GM19240 (cell line): Measurements from ENCODE around the gene DAAM2.

Experiments used
- DNase-seq: peaks from one replicate; pipeline ENCODE4 v3.0.0; 2011; ENCODE audit warnings: low spot score; ENCODE audit not compliant: insufficient read length

DAAM2 gene

DNA sequence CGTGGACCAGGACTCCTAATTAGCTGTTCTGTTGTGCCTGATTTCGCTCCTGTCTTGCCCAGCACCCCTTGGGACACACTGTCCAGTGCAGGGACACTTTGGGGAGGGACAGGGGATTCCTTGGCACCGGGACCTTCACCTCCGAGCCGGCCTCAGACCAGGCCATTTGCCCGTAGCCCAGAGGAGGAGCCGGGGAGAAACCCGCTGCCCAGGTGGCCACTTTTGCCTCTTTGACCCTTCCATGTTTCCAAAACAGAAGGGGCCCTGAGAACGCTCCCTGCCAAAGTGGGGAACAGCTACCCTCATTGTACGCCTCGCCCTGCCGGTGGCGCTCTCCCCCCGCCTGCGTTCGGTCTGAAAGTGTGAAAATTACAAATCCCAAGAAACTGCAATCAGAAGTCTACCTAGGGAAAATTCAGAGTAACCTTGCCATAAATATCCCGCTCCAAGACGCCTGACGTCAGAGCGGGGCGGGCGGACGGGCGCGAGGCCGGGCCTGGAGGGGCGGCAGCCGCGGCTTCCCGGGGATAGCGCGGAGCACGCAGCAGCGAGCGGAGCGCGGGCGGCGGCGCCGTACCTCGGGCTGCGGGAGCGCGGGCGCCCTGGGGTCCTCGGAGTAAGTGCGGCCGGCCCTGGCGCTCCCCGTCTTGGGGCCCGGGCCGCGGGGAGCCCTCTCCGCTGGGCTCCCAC lies at the start of gene DAAM2:
Gene DAAM2, plus strand, starts transcription at position 527 of the 690 bp plus-strand sequence. CDS start 63,927 bp downstream, outside the sequence.
- no peak for DNase-seq

DNA sequence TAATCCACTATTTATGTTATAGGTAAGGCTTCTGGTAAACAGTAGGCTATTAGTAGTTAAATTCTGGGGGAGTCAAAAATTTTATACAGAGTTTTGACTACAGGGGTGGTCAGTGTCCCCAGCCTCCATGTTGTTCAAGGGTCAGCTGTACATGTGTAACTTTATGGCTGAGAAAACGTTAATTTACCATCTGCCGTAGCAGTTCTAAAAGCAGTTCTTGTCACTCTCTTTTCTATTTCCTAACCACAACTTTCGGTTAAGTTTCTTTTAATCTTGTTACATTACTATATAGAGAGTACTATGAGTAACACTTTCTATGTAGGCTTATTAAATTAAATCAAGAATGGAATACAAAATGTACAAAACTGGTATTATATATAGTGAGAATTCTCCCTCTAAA lies 45.4 kb upstream of the DAAM2 start:
- DNase-seq: no peak

DNA sequence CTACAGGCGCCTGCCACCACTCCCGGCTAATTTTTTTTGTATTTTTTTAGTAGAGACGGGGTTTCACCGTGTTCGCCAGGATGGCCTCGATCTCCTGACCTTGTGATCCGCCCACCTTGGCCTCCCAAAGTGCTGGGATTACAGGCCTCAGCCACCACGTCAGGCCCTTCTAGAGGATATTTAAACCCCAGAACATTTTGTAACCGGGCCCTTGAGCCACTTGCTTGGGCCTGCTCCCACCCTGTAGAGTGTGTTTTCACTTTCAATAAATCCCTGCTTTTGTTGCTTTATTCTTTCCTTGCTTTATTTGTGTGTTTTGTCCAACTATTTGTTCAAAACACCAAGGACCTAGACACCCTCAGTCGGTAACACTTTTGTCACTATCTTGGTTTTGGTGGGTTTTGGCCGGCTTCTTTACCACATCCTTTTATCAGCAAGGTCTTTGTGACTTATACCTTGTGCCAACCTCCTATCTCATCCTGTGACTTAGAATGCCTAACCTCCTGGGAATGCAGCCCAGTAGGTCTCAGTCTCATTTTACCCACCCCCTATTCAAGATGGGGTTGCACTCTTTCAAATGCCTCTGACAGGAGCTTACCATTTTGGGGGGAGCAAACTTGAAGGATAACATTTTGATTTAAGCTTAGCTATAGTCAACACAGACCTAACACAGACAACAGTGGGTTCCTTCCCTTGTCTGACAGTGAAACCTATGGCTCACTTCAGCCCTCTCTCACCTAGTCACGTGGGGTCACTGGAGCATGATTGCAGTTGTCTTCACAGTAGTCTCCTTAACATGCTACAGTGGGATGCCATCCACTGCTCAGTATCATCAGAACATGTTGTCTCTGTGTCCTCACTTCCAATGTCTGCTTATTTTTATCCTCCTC lies 39.1 kb upstream of the DAAM2 start:
- no peak for DNase-seq

DNA sequence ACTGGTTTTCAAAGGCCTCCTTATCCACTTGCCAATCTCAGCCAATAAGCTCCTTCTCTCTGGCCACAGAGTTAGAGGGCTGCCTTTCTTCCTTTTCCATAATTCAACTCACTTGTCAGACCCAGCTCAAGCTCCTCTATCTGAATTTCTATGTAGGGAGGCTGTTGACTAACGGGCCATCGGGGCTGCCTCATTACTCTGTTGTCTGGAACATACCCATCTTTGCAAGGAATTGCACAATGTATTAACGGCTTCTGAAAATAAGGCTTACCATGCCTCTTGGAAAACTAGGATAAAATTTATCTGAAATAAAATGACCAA lies 38.5 kb upstream of the DAAM2 start:
- no peak for DNase-seq

DNA sequence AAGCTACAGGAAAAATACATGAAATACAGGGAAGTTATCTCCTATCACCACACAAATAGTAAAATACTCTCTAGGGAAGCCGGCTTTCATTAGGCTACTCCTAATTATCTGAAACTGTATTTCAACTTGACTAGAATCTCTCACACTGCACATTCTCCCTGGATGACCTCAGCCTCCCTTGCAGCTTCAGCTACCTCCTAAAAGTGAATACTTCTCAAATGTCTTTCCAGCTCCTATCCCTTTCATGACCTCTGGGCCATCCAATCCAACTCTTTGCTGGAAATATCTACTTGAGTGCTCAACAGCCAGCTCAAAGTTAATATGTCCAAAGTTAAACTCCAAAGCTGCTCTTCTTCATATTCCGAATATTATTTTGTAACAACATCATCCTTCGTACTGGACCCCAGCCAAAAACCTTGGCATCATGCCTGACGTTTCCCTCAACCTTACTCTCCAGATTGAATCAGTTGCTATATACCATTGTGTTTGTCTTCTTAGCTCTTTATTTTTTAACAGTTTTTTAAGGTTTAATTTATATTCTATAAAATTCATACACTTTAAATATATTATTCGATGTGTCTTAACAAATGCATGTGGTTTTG lies 37.6 kb upstream of the DAAM2 start:
- DNase-seq: no peak

DNA sequence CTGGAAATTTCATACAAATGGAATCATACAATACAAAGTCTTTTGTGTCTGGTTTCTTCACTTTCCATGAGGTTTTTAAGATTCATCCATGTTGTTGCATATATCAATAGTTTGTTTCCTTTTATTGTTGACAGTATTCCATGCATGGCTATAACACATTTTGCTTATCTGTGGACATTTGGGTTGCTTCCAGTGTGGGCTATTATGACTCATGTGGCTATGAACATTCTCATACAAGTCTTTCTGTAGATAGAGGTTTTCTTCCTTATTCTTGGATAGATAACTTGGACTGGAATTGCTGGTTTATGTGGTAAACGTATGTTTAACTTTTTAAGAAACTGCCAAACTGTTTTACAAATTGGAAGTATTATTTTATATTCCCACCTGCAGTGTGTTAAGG lies 36.9 kb upstream of the DAAM2 start:
- no peak for DNase-seq

DNA sequence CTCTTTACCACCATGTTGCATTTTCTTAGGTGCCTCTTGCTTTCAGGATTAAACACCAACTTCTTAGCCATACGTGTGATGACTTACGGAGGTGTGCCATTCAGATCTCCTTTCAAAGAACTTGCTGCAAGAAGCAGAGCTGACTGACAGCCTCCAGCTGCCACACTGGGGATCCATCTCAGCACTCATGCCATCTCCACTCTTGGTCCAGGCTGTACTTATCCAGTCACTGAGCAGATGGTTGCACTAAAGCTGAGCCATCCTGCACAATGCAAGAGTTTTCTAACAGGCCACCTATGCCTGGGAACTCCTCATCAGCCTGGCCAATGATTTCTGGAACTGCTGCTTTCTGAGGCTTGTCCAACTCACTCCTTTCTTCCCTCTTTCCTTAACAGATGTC lies 35.6 kb upstream of the DAAM2 start:
- no peak for DNase-seq

DNA sequence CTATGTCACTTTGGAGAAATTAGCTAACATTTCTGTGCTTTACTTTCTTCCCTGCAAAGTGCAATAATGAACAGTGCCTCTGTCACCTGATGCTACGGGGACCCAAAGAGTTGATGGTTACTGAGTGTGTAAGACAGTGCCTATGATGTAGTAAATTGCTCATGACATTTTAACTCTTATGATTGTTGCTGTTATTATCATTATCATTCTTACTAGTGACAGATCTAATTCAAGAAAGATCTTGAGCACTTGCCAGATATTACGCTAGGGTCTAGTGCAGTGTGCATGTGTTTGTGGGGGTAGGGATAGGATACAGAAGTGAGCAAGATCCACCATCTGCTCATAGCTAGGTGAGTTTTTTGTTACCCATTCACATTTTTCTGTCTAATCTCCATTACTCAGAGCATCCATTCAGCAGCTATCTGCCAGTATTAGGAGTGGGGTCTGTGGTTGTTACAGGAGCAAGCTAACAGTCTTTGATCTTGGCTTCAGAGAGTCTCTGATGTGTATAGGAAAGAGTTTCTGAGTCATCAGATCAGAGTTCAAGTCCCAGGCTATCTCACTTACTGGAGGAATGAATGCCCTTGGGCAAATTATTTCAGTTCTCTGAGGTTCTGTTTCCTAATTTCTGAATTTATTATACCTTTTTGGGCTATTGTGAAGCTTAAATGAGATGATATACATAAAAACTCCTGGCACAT lies 33.1 kb upstream of the DAAM2 start:
- no peak for DNase-seq

DNA sequence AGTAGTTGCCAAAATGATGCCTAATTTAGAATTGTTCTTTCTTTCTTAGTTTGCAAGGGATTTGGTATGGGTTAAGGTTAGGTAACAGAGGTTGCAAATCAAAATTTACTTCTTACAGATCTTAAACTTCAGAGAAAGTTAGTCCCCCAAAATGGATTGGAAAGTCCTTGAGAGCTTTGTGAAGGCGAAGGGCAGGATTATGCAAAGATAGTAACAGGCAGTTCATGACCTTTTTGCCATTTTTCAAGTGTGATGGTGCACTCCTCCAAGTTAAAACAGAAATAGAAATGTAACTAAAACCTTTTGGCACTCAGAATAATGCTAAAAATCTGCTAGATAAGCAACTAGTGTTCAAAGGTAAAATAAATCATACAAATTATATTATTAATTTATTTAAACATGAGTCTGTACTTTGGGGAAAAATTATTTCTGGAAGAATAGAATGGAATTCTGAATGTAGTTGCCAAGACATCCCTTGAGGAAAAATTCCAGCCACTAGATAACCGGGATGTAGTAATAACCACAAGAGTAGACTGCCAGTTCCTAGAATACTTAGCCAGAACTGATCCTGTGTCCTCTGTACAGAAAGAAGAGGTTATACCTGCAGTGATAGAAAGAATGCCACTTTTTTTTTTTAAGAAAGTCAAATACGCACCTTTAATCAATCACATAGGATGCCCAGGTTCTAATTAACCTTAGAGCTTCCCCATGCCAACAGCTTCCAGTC lies 31.8 kb upstream of the DAAM2 start:
- DNase-seq: no peak

DNA sequence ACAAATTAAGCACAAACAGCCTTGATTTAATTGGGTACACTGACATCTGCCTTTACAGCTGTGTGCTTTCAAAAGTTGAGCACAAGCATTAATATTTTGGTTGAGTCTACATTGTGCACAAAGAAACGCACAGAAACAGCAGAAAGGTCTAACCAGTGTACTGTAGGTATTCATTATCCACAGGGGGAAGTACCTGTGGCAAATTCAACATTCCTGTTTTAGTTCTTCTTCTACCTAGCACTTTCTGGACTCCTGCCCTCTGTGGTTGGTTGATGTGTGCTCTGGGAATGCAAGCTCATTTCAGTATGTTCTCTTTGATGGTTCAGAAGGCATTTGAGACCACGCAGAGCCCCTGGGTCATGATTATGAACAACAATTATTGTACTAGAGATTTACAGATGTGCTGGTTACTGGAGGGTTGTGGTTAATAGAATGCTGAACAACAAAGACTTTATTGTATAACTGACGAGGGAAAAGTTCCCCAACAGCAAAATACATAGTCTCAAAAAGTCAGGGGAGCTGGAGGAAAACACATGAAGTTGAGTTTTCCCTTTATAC lies 26.6 kb upstream of the DAAM2 start:
- no peak for DNase-seq

DNA sequence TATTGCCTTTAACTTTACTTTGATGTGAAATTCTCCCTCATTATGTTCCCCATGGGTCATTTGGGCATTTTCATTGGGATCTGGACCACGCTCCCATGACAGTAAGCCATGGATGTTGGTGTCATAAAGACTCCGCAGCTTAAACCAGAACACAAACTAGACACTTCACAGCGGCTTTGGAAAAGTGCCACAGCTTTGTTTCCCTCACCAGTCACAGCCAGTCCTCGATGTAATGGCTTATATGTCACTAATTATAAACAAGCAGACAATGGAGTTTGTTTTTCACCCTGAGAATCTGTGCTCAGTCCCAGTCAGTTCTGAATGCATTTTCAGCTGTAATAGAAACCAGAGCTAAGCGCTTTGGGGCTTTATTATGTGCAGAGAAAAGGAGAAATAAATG lies 23.2 kb upstream of the DAAM2 start:
- no peak for DNase-seq

DNA sequence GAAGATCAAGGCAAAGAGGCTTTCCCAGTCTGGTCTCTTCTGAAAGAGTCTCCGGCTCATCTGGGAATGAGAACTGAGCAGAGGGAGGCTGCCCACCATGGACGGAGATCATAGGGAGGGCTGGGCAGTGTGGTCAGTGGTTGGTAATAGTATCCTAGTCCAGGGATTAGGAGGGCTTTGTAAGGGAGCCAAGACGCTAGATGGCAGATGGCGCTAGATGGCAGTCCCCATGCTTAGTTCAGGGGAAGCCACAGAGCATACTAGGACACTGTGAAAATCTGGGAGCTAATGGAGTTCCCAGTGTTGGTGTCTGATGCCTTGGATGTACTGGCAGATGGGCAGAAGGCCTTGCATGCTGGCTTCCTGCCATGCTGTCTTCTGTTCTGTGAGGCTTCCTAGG lies 21.7 kb upstream of the DAAM2 start:
- DNase-seq: no peak

DNA sequence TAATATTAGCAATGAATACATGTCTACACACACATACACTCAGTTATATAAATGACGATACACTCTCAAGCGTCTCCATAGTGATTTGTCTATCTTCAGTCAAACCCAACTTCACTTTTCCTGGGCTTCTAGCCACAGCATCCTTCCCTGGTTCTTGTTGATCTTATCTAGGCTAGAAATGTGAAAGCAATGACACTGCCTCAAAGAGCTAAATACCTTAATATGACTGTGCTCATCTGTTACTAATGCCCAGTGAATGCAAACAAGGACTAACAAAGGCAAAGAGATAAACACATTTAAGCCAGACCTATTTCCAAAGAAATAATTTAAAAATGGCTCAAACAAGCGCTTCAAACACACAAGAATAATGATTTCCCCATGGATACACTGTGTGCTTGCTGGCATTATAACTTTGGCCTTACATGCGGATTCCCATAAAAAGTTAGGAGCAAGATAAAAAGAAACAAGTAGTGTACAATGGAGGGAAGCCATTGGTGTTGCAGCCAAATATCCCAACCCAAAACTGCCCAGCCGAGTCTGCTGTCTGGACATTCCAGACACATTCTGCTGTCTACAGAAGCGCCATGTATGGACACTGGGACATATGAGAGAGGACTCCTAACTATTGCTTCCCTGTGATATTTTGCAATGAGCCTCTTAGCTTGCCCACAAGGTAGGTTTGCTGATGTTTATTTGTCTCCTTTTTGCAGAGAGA lies 19.5 kb upstream of the DAAM2 start:
- no peak for DNase-seq

DNA sequence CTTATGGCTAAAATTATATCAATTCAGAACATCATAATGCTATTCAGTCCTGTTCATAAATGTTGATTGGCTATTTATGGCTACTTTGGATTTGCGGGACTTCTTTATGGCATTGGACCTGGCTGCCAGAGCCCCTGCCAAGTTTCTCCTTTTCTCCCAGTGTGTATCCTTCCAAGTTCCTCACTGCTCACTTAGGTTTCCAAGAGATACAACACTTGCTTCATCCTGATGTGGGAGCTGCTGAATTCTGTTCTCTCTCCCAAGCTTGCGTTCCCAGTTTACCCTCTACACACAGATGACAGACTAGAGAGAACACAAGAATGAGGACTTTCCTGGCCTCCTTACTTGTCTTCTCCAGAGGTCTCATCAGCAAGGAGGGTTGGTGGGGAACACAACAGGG lies 18.4 kb upstream of the DAAM2 start:
- DNase-seq: no peak

DNA sequence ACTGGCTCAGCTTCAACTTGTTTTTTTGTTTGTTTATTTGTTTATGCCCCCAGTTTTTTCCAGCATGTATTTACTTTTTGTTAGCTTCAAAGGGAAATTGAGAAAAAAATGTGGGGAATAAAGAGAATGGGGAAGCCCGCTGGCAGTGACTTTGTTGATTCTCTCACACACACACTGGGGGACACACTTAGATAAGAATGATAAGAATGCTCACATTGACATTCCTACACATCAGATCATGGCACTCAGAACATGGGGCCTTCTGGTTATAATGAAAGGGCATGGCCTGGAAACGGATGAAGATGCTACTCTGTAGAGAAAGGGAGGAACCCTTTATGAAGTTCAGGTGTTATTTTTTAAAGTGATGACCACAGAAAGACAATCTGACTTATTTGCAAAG lies 15.6 kb upstream of the DAAM2 start:
- DNase-seq: no peak

DNA sequence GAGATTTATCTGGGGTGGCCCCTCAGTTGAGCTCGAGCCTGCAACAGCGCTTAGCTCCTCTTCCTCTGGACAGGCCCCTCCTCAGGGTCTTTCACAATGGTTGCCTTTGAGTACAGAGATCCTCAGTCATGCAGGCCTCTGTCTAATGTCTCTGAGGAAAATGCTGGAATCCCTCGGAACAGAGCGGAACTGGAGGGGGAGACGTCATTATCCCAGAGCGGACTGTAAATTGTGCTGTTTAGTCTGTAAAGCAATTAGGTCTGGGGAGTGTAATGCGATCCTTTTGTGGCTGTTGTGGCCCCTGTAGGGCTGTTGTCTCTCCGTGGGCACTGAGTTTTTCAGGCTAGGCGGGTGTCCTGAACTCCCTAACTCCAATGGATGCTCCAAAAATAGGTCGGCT lies 15.0 kb upstream of the DAAM2 start:
- no peak for DNase-seq

DNA sequence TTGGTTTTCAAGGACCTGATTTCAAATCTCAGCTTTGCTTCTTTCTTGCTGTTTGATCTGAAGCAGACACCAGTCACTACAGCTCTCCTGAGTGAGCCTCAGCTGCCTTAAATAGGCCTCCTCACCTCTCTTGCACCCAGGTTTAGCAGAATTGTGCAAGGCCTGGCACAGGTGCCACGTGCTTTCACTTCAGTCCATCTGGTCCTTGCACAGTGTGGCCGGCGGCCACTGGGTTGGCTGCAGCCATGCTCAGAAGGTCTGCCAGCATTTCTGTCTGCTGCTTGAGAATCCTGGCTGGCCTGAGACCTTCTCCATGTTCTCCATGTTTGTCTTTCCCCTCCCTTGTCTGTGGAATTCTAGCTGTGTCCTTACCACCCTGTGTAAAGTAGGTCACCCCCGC lies 14.5 kb upstream of the DAAM2 start:
- no peak for DNase-seq

DNA sequence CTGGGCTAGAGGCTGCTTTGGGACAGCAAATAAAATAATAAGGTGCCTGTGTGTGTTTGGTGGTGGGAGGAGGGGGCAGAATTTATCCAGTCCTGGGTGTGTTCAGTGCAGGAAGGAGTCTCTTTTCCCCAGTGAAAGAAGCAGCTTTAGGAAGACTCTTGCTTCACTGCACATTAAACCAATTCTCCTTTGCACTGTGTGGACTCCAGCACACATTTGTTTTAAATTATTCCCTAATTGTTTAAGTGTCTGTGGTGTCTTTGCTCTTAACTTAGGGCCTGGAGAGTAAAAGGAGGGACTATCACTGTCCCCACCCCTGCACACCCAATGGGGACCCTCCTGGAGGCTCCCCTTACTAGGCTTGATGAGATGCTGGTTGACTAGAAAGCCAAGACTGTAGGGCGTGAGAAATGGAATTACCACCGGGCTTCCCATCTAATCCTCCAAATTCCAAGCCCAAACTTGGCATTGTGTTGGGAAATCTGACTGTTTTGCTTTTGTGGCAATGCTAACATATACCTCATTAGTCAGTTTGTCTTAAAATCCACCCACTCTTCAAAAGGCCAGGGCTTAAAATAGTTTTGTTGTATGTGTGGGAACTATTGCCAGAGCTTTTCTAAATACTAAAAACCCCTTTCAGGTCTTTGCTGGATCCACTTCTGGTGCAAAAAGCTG lies 13.5 kb upstream of the DAAM2 start:
- no peak for DNase-seq

DNA sequence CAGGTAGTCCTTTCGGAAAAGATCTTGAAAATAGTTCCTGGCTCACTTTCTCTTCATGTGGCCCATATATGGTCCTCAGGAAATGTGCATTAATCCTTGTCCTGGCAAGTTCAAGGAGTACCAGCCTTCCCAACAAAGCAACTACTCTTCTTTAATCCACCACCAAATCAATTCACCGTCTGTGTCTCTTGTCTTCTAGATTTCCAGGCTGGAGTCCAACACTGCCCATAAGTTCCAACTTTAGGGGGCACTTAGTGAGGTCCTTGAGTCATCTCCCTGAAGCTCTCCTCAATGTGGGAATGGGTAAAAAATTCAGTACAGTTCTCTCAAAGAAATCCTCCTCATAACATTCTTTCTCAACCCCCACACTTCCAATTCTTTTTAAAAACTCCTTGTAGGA lies 6.9 kb upstream of the DAAM2 start:
- no peak for DNase-seq

DNA sequence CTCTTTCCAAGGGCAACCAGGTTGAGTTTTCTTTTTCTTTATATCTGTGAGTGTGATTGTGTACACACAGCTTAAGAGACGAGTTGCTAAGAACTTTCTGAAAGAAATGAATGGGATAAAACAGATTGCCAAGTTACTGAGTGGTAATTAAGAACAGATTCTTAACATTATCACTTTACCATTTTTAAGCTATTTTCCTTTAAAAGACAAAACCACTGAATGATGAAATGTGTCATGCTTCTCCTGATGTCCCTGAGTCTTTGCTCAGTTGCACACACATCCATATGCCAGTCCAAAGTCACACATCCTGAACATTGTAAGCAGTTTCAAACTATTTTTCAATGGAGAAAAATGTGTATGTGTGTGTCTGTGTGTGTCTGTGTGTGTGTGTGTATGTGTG lies 5.5 kb upstream of the DAAM2 start:
- no peak for DNase-seq
